Measurements from ENCODE around the gene MPO.

MPO gene

DNA sequence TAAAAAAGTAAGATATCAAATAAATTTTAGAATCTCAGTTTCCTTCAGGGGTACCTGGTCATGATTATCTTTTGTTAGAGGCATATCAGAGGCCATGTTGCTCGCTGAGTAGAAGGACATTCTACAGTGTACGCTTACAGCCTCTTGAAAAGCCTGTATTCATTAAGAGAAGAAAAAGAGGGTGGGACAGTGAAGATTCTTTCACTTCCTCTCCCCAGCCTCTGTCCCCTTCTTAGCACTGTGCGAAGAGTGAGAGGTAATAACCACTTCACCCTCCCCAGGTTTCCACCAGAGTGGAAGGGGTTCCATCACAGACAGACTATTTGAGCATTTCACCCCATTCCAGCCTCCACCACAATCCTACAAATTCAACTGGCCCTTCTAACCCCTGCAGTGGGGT, 47.2 kb downstream of the MPO start:
- no peak for DNase-seq (ENCODE audit: low spot score)

DNA sequence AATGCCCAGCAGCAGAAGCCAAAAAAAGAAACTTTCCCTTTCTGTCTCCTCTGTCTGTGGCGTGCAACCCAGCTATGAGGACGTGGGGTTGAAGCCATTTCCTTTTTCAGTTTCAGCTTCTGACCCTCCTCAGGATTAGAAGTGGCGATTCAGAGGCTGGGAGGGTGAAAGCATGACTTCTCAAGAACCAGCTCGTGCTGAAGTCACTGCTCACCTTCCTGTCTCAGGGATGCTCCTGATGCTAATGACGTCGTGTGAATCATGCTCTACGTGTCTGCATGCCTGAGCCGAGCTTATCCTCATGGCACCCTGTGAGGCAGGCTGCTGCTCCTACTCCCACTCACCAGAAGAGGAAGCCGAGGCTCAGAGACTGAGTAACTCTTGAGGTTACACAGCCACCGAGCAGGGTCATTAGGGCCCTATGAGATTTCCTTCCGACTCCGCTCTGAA, 48.0 kb downstream of the MPO start:
- DNase-seq (ENCODE audit: low spot score) = no peak

DNA sequence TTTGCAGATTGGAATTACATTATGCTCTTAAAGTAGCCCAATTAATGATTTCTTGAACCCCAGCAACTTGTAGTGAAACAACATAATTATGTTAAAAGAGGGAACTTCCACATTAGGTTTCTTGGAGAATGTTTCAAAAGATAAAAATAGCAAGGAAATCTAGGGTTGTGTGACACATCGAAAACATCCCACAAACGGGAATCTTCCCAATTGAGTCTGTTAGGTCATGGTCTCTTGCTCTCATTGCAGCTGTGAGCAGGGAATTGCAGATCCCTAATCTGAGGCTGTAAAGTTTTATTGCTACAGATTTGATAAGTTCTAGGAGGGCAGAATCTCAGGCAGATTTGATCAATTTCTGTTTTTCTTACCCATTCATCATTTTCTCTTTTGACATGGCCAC, 49.1 kb downstream of the MPO start:
- DNase-seq (ENCODE audit: low spot score) = no peak

DNA sequence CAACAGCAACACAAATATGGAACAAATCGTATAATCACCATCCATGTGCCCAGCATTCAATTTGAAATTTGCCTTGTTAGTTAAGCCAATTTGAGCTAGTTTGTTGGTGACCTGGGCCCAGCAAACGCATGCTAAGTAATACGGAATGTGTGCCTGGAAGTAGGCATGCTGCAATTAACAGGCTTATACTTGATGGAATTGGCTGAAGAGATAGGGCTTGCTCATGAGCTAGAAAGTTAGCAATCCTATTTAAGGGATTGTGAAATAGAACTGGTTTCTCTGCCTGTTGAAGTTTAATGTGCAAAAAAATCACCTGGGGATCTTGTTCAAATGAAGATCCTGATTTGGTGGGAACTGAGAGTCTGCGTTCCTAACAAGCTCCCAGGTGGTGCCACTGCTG, 50.9 kb downstream of the MPO start:
- DNase-seq (ENCODE audit: low spot score) = no peak

DNA sequence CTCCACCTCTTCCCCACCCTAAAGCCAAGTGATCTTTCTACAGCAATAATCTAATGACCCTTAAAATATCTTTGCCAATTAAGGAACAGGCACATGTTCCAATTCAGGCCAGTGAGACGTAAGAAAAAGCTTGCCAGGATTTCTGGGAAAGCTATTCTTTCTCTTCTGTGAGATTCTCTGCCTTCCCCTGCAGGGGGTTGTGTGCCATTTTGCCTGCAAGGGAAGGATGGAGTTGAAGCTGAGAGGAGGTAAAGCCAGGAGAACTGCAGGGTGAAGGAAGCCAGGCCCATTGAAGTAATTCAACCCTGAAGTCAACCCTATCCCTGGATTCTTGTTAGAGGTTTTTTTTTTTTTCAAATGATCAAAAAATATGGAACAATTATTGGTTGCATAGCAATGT, 51.4 kb downstream of the MPO start:
- DNase-seq (ENCODE audit: low spot score) = no peak

DNA sequence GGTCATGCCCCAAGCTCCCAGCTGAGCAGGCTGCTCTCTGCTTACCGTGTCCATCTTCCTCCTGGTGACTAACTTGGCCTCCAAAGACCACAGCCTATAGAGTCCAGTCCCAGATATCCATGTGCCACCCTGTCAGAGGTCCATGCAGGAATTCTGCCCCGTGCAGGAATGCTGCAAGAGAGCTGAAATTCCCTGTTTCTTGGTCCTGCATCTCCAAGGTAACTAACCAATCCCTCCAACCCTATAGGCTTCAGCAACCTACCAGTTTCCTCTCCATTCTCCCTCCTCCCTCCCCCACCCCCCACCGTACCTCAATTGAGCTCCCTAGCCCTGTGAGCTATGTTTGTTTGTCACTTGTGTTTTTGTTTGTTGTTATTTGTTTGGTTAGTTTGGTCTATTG, 52.1 kb downstream of the MPO start:
- DNase-seq (ENCODE audit: low spot score) = no peak

DNA sequence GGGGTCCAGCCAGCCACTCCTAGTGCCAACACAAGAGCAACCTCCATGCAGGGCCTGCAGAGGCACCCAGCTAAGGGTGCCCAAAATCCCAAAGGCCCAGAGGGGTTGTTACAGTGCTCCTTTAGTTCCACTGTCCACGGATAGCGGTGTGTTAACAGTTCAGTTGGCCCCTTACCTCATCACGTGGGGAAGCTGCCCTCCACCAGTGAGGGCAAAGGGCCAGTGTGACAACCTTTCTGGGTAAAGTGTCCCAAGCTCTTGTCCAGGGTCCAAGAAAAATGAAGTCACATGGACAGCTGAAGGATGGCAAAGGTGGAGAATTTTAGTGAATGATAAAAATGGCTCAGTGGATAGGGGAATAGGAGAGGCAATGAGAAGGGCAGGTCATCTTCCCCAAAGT, 53.0 kb downstream of the MPO start:
- DNase-seq (ENCODE audit: low spot score) = no peak

DNA sequence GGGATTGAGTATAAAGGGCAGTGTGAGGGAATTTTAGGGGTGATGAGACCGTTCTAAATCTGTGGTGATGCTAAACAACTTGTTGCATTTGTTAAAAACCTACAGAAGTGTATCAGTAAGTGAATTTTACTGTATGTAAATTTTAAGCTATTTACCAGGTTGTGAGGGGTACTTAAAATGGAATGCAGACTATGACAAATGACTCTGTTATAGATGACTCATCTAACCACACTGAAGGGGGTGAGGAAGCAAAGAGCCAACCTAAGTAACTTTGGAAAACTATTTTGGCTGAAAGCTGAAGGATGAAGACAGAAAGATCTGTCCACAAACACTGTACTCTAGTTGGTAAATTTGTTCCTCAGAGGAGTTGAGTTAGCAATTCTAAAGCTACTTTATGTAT, 56.4 kb downstream of the MPO start:
- no peak for DNase-seq (ENCODE audit: low spot score)
